Prostate gland (tissue), 2 donors: Measurements from ENCODE around the gene ZNF385D.

Source experiments
- CTCF ChIP-seq, 4 experiments: fragments of 200-600 bp in 2 of 4; fragments of 450-650 bp in 2 of 4; sonication (generic) in 2 of 4; IDR thresholded peaks; 1 replicate in 3 of 4; 2 replicates in 1 of 4; pipeline ENCODE4 v1.5.1; 2016 to 2019; ENCODE audit warnings: antibody characterized with exemption in 4 of 4, mild to moderate bottlenecking in 2 of 4, moderate library complexity in 2 of 4
- POLR2A ChIP-seq: fragments of 450-650 bp; IDR thresholded peaks from one replicate; pipeline ENCODE4 v1.6.1; 2016; ENCODE audit warnings: antibody characterized with exemption, mild to moderate bottlenecking

- TF ChIP-seq CTCF (IDR thresholded peaks at IDR 0.05) (no peak), POLR2A (no peak)
Observed at GRCh38 chr3:21390136-21390535, 360.9 kb downstream of the ZNF385D start.
